Osteocyte (in vitro differentiated cells): Measurements from ENCODE around the gene SNTG2. TPM values are rescaled to one million over a fixed set of nuclear protein-coding genes. Genes with fewer than 3 reads are reported as not detected.

ENCODE experiments used
- DNase-seq: peaks from one replicate; pipeline ENCODE4 v3.0.0; 2021; ENCODE audit warnings: mixed read lengths; ENCODE audit not compliant: unreplicated experiment; ENCODE audit errors: extremely low spot score
- H3K27ac Mint-ChIP-seq: one replicate; pipeline ENCODE4 v1.8.0; 2021; ENCODE audit warnings: mild to moderate bottlenecking, mixed read lengths; ENCODE audit not compliant: unreplicated experiment
- H3K27me3 Mint-ChIP-seq: one replicate; pipeline ENCODE4 v1.8.0; 2021; ENCODE audit warnings: mixed read lengths; ENCODE audit not compliant: unreplicated experiment
- H3K36me3 Mint-ChIP-seq: one replicate; pipeline ENCODE4 v1.8.0; 2021; ENCODE audit warnings: mixed read lengths; ENCODE audit not compliant: unreplicated experiment
- H3K4me1 Mint-ChIP-seq: one replicate; pipeline ENCODE4 v1.8.0; 2021; ENCODE audit warnings: mixed read lengths; ENCODE audit not compliant: unreplicated experiment
- H3K4me3 Mint-ChIP-seq: one replicate; pipeline ENCODE4 v1.8.0; 2021; ENCODE audit warnings: mild to moderate bottlenecking, moderate library complexity, mixed read lengths; ENCODE audit not compliant: unreplicated experiment
- H3K9me3 Mint-ChIP-seq: one replicate; pipeline ENCODE4 v1.8.0; 2021; ENCODE audit warnings: mixed read lengths; ENCODE audit not compliant: unreplicated experiment
- total RNA-seq: library from RNA; stranded (reverse); gene quantifications from 2 replicates; pipeline ENCODE4 v1.2.1, GENCODE V29; 2021
- TF ChIP-seq, protein P1 (sequence below): fragments of 200-600 bp; sonication (generic); IDR thresholded peaks from 2 replicates; pipeline ENCODE4 v1.5.0; 2021; ENCODE audit warnings: antibody characterized with exemption, mild to moderate bottlenecking, moderate library complexity

The SNTG2 gene
- total RNA-seq, 1 donor from 2014 or later = not detected

DNA sequence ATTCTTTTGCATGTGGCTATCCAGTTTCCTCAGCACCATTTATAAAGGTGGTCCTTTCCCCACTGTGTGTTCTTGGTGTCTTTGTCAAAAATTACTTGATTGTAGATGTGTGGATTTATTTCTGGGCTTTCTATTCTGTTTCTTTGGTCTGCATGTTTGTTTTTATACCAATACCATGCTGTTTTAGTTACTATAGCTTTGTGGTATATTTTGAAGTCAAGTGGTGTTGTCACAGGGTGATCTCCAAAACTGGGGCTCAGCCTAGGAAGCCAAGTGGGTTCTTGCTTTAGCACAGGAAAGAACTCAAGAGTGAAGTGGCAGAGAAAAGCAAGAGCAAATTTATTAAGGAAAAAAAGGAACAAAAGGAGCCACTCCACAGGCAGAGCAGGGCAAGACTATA, 6.0 kb upstream of the SNTG2 start:
- Mint-ChIP-seq H3K4me1 (peaks cover 20% of the 10 kb centered on the region), H3K27ac (no peak overlapping the region), H3K36me3 (no peaks in the 10 kb centered on the region), H3K9me3 (peaks cover 9% of the 10 kb centered on the region), H3K27me3 (peaks cover 11% of the 10 kb centered on the region), H3K4me3 (no peak overlapping the region)
- TF ChIP-seq, protein P1, sequence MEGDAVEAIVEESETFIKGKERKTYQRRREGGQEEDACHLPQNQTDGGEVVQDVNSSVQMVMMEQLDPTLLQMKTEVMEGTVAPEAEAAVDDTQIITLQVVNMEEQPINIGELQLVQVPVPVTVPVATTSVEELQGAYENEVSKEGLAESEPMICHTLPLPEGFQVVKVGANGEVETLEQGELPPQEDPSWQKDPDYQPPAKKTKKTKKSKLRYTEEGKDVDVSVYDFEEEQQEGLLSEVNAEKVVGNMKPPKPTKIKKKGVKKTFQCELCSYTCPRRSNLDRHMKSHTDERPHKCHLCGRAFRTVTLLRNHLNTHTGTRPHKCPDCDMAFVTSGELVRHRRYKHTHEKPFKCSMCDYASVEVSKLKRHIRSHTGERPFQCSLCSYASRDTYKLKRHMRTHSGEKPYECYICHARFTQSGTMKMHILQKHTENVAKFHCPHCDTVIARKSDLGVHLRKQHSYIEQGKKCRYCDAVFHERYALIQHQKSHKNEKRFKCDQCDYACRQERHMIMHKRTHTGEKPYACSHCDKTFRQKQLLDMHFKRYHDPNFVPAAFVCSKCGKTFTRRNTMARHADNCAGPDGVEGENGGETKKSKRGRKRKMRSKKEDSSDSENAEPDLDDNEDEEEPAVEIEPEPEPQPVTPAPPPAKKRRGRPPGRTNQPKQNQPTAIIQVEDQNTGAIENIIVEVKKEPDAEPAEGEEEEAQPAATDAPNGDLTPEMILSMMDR = no peak
- DNase-seq = no peak

DNA sequence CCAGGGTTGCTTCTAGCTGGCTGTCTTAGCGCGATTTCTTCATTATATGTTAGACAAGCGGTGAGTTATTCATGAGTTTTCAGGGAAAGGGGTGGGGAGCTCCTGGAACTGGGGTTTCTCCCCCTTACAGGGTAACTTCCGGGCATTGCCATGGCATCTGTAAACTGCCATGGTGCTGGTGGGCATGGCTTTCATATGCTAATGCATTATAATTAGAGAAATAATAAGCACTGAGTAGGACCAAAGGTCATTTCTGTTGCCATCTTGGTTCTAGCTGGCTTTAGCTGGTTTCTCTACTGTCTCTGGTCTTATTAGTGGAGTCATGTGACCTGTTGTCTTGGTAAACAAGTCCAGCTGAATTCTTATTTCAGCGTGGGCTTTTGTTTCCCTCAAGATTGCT, 5.5 kb upstream of the SNTG2 start:
- no peak overlapping the region for H3K4me3 Mint-ChIP-seq
- peaks cover 20% of the 10 kb centered on the region for H3K4me1 Mint-ChIP-seq
- H3K9me3 Mint-ChIP-seq = peaks cover 9% of the 10 kb centered on the region
- H3K27me3 Mint-ChIP-seq = peaks cover 13% of the 10 kb centered on the region
- H3K27ac Mint-ChIP-seq = no peak overlapping the region
- TF ChIP-seq, protein P1 = no peak
- DNase-seq = no peak
- no peaks in the 10 kb centered on the region for H3K36me3 Mint-ChIP-seq

DNA sequence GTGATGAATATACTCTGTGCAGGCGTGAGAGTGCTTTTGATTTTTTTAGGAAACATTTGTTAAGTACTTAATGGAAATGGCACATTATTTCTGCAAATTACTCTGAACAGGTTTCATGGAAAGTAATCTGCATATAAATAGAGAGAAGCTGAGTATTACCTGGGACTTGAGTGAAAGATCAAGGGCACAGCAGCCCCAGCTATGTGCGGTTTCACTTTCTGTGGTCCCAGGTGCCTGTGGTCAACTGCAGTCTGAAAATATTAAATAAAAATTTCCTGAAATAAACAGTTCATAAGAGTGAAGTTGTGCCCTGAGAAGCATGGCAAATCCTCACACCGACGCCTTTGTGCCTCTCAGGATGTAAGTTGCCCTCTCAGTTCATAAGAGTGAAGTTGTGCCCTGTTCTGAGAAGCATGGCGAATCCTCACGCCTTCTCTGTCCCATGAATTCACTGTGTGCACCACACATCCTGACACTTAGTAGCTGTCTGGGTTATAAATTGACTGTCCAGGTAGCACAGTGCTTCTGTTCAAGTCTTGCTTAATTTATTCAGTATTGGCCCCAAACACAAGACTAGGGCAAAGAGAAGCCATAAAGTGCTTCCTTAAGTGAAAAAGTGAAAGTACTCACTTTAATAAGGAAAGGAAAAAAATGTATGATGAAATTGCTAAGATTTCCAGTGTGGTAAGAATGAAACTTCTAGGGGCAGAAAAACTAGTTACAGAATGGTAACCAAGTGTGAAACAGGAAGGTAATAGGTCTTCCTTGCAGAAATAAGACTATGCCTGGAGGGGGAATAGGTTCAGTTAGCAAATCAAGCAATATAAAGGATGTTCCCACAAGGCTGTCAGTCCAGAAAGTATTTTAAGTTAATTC, 4.3 kb upstream of the SNTG2 start:
- Mint-ChIP-seq H3K4me3 (no peak overlapping the region), H3K9me3 (peaks cover 9% of the 10 kb centered on the region), H3K4me1 (peaks cover 12% of the 10 kb centered on the region), H3K27me3 (peaks cover 13% of the 10 kb centered on the region), H3K36me3 (no peaks in the 10 kb centered on the region), H3K27ac (no peak overlapping the region)
- no peak for DNase-seq
- TF ChIP-seq, protein P1 = no peak

DNA sequence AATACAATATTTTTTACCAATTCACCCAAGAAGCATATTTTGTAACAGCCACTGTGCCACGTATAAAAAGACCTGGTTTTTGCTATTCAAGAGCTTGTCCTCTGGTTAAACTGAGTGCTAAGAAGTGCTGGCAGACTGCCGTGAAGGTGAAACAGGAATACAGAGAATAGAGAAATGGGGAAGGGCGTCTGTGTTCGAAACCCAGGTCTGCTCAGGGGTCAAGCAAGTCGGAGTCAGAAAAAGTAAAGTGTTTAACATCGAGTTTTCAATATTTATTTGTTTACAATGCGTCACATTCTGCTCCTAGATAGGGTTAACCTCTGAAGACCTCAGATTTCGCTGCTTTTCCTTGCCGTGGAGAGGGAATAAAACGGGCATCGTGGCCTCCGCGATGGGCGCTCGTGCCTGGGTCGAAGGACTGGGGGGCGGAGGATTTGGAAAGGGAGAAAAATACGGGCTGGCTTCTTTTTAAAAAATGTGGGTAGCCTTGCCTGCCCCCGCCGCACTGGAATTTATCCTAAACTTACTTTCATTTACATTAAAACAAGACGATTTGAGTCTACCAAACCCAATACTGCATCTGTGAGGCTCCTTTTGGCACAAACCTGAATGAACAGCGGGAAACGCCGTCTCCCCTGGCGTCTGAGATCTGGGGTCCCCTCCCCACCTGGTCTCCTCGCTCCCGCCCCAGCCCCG, 1.1 kb upstream of the SNTG2 start:
- peaks cover 41% of the 10 kb centered on the region for H3K27me3 Mint-ChIP-seq
- no peak overlapping the region for H3K27ac Mint-ChIP-seq
- peaks cover 14% of the 10 kb centered on the region for H3K4me1 Mint-ChIP-seq
- H3K36me3 Mint-ChIP-seq = peaks cover 1% of the 10 kb centered on the region
- peaks cover 4% of the 10 kb centered on the region for H3K9me3 Mint-ChIP-seq
- TF ChIP-seq, protein P1 = no peak
- no peak for DNase-seq
- peak overlapping the region; percentile 70 for H3K4me3 Mint-ChIP-seq
